ENCODE data around the gene USP17L12.
"Not testable (repeated sequence)": the region's sequence is repeated elsewhere in the genome, so short reads cannot be mapped to it uniquely, and the experiment has no call there.

USP17L12 gene

DNA sequence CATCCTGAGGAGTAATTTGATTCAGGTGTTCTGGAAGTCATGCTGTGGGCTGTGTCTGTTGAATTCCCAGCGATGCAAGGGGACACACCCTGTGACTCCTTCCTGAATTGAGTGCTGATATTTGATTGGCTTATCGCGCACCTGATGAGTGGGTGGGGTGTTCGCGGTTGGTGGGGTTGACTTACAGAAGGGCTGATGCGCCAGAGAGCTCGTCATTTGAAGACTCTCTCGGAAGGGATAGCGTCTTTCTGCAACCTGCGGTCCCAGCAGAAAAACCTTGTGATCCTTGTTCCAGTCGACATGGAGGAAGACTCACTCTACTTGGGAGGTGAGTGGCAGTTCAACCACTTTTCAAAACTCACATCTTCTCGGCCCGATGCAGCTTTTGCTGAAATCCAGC, at the start of gene USP17L12:
TSS of gene USP17L12 (plus strand) at position 301 of the 400 bp plus-strand sequence. CDS start at position 301, 0 bp downstream.
- not testable (repeated sequence) for DNase-seq (ENCODE audit: low read depth, low spot score)

DNA sequence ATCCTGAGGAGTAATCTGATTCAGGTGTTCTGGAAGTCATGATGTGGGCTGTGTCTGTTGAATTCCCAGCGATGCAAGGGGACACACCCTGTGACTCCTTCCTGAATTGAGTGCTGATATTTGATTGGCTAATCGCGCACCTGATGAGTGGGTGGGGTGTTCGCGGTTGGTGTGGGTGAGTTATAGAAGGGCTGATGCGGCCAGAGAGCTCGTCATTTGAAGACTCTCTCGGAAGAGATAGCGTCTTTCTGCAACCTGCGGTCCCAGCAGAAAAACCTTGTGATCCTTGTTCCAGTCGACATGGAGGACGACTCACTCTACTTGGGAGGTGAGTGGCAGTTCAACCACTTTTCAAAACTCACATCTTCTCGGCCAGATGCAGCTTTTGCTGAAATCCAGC, 9.6 kb upstream of the USP17L12 start, which contains the start of gene USP17L10:
TSS of gene USP17L10 (plus strand) at position 301 of the 400 bp plus-strand sequence. CDS start at position 301, 0 bp downstream.
- not testable (repeated sequence) for DNase-seq (ENCODE audit: low read depth, low spot score)

- DNase-seq (ENCODE audit: low read depth, low spot score) = not testable (repeated sequence)
These were observed 5.3 kb upstream of the USP17L12 start for GRCh38 chr4:9214701-9215100.

DNA sequence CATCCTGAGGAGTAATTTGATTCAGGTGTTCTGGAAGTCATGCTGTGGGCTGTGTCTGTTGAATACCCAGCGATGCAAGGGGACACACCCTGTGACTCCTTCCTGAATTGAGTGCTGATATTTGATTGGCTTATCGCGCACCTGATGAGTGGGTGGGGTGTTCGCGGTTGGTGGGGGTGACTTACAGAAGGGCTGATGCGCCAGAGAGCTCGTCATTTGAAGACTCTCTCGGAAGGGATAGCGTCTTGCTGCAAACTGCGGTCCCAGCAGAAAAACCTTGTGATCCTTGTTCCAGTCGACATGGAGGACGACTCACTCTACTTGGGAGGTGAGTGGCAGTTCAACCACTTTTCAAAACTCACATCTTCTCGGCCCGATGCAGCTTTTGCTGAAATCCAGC, 4.8 kb upstream of the USP17L12 start, which contains the start of gene USP17L11:
TSS of gene USP17L11 (plus strand) at position 301 of the 400 bp plus-strand sequence. CDS start at position 301, 0 bp downstream.
- DNase-seq (ENCODE audit: low read depth, low spot score) = not testable (repeated sequence)

- DNase-seq (ENCODE audit: low read depth, low spot score) = not testable (repeated sequence)
These were observed 4.6 kb downstream of the USP17L12 start, which contains the start of gene USP17L13 for GRCh38 chr4:9224596-9224995. Gene USP17L13 (plus strand): TSS chr4:9224896. CDS start chr4:9224896, 0 bp downstream.

DNA sequence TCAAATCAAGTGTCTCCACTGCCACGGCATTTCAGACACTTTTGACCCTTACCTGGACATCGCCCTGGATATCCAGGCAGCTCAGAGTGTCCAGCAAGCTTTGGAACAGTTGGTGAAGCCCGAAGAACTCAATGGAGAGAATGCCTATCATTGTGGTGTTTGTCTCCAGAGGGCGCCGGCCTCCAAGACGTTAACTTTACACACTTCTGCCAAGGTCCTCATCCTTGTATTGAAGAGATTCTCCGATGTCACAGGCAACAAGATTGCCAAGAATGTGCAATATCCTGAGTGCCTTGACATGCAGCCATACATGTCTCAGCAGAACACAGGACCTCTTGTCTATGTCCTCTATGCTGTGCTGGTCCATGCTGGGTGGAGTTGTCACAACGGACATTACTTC, 10.3 kb downstream of the USP17L12 start:
- not testable (repeated sequence) for DNase-seq (ENCODE audit: low read depth, low spot score)

- DNase-seq (ENCODE audit: low read depth, low spot score) = not testable (repeated sequence)
These were observed 14.1 kb downstream of the USP17L12 start, which contains the start of gene USP17L15 for GRCh38 chr4:9234085-9234484. Gene USP17L15 (plus strand): TSS chr4:9234385. CDS start chr4:9234385, 0 bp downstream.

DNA sequence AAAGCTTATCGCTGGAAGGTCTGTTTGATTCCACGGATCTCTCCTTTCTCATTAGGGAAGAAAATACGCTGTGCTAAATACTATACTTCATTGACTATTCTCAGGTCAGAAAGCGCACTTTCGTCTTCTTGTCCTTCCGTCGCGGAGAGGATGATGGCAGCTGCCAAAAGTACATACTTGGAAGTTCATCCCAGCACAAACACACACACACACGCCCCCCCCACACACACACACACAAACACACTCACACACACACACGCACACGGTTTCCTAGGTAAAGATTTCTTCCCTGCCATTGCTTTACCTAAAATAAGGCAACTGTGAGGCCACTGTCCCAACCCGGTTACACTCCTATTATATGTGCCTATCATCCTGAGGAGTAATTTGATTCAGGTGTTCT, 18.5 kb downstream of the USP17L12 start:
- DNase-seq (ENCODE audit: low read depth, low spot score) = peak; percentile 0

DNA sequence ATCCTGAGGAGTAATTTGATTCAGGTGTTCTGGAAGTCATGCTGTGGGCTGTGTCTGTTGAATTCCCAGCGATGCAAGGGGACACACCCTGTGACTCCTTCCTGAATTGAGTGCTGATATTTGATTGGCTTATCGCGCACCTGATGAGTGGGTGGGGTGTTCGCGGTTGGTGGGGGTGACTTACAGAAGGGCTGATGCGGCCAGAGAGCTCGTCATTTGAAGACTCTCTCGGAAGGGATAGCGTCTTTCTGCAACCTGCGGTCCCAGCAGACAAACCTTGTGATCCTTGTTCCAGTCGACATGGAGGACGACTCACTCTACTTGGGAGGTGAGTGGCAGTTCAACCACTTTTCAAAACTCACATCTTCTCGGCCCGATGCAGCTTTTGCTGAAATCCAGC, 23.6 kb downstream of the USP17L12 start, which contains the start of gene USP17L17:
TSS of gene USP17L17 (plus strand) at position 301 of the 400 bp plus-strand sequence. CDS start at position 301, 0 bp downstream.
- not testable (repeated sequence) for DNase-seq (ENCODE audit: low read depth, low spot score)

GRCh38 chr4:9247953-9248680, 28.2 kb downstream of the USP17L12 start, which contains the start of gene USP17L18:
Gene USP17L18 (plus strand): TSS chr4:9248630. CDS start chr4:9248630, 0 bp downstream.
- peak; percentile 8 for DNase-seq (ENCODE audit: low read depth, low spot score)

DNA sequence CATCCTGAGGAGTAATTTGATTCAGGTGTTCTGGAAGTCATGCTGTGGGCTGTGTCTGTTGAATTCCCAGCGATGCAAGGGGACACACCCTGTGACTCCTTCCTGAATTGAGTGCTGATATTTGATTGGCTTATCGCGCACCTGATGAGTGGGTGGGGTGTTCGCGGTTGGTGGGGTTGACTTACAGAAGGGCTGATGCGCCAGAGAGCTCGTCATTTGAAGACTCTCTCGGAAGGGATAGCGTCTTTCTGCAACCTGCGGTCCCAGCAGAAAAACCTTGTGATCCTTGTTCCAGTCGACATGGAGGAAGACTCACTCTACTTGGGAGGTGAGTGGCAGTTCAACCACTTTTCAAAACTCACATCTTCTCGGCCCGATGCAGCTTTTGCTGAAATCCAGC, 33.1 kb downstream of the USP17L12 start, which contains the start of gene USP17L19:
TSS of gene USP17L19 (plus strand) at position 301 of the 400 bp plus-strand sequence. CDS start at position 301, 0 bp downstream.
- not testable (repeated sequence) for DNase-seq (ENCODE audit: low read depth, low spot score)

- not testable (repeated sequence) for DNase-seq (ENCODE audit: low read depth, low spot score)
These were observed 37.9 kb downstream of the USP17L12 start, which contains the start of gene USP17L20 for GRCh38 chr4:9257824-9258223. Gene USP17L20 (plus strand): TSS chr4:9258124. CDS start chr4:9258124, 0 bp downstream.

- not testable (repeated sequence) for DNase-seq (ENCODE audit: low read depth, low spot score)
These were observed 42.6 kb downstream of the USP17L12 start, which contains the start of gene USP17L21 for GRCh38 chr4:9262572-9262971. Gene USP17L21 (plus strand): TSS chr4:9262872. CDS start chr4:9262872, 0 bp downstream.

DNA sequence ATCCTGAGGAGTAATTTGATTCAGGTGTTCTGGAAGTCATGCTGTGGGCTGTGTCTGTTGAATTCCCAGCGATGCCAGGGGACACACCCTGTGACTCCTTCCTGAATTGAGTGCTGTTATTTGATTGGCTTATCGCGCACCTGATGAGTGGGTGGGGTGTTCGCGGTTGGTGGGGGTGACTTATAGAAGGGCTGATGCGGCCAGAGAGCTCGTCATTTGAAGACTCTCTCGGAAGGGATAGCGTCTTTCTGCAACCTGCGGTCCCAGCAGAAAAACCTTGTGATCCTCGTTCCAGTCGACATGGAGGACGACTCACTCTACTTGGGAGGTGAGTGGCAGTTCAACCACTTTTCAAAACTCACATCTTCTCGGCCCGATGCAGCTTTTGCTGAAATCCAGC, 47.4 kb downstream of the USP17L12 start, which contains the start of gene USP17L22:
TSS of gene USP17L22 (plus strand) at position 301 of the 400 bp plus-strand sequence. CDS start at position 301, 0 bp downstream.
- DNase-seq (ENCODE audit: low read depth, low spot score) = not testable (repeated sequence)
